WTC11 (cell line): ENCODE data around the gene MYH10. TPM values are rescaled to one million over a fixed set of nuclear protein-coding genes. Genes with fewer than 3 reads are reported as not detected.

Source experiments
- ATAC-seq: fragments of 200-7000 bp; cut with Tn5 transposase; 2 replicates; pipeline ENCODE4 v1.10.0; 2021; ENCODE audit warnings: mild to moderate bottlenecking, moderate library complexity
- CTCF ChIA-PET: fragments of 300-600 bp; sonication (Branson Sonifier 250); formaldehyde crosslinking; loops from one replicate; lab custom pipeline; 2021; ENCODE audit warnings: antibody characterized with exemption; lab: Charles Lee
- POLR2A ChIA-PET: fragments of 350-600 bp; sonication (Branson Sonifier 250); formaldehyde crosslinking; loops from one replicate; lab custom pipeline; 2021; ENCODE audit warnings: antibody characterized with exemption; lab: Charles Lee
- DNase-seq: peaks from one replicate; pipeline ENCODE4 v3.0.0; 2021; ENCODE audit warnings: low spot score
- H3K27ac Mint-ChIP-seq: 2 replicates; pipeline ENCODE4 v1.8.0; 2021; ENCODE audit warnings: mixed read lengths
- H3K27me3 Mint-ChIP-seq: 2 replicates; pipeline ENCODE4 v1.8.0; 2021; ENCODE audit warnings: low read depth, mild to moderate bottlenecking, moderate library complexity, mixed read lengths
- H3K36me3 Mint-ChIP-seq: 2 replicates; pipeline ENCODE4 v1.8.0; 2021; ENCODE audit warnings: mixed read lengths
- H3K4me1 Mint-ChIP-seq: 2 replicates; pipeline ENCODE4 v1.8.0; 2022; ENCODE audit warnings: mixed read lengths
- H3K4me3 Mint-ChIP-seq: 2 replicates; pipeline ENCODE4 v1.8.0; 2021; ENCODE audit warnings: mild to moderate bottlenecking, moderate library complexity, mixed read lengths
- H3K9me3 Mint-ChIP-seq: 2 replicates; pipeline ENCODE4 v1.8.0; 2021; ENCODE audit warnings: mixed read lengths
- CREM ChIP-seq: sonication (generic); formaldehyde crosslinking; IDR thresholded peaks from 2 replicates; pipeline ENCODE4 v1.8.1; 2022; ENCODE audit warnings: mild to moderate bottlenecking, missing genetic modification reagents, moderate library complexity
- ELF4 ChIP-seq: sonication (generic); formaldehyde crosslinking; IDR thresholded peaks from 2 replicates; pipeline ENCODE4 v1.8.1; 2022; ENCODE audit warnings: low read depth, mild to moderate bottlenecking, moderate library complexity, missing genetic modification reagents
- GTF2I ChIP-seq: fragments of 250-450 bp; sonication (Bioruptor Pico); conservative IDR thresholded peaks from 2 replicates; pipeline ENCODE4 v1.4.0; 2021; ENCODE audit warnings: mild to moderate bottlenecking
- HMGA2 ChIP-seq: fragments of 250-450 bp; sonication (Bioruptor Pico); IDR thresholded peaks from 2 replicates; pipeline ENCODE4 v1.4.0; 2021; ENCODE audit warnings: mild to moderate bottlenecking, moderate library complexity
- JAZF1 ChIP-seq: fragments of 250-450 bp; sonication (Bioruptor Pico); IDR thresholded peaks from 2 replicates; pipeline ENCODE4 v1.9.0; 2021; ENCODE audit warnings: moderate library complexity, mild to moderate bottlenecking, inconsistent platforms
- MYBL2 ChIP-seq: sonication (generic); formaldehyde crosslinking; IDR thresholded peaks from 2 replicates; pipeline ENCODE4 v1.8.1; 2023; ENCODE audit warnings: mild to moderate bottlenecking, moderate library complexity, missing genetic modification reagents
- OVOL2 ChIP-seq: fragments of 250-450 bp; sonication (Bioruptor Pico); IDR thresholded peaks from 2 replicates; pipeline ENCODE4 v1.9.0; 2021; ENCODE audit warnings: mild to moderate bottlenecking, borderline replicate concordance
- PRRX2 ChIP-seq: fragments of 250-450 bp; sonication (Bioruptor Pico); IDR thresholded peaks from 2 replicates; pipeline ENCODE4 v1.8.0; 2021; ENCODE audit warnings: mild to moderate bottlenecking
- RELA ChIP-seq: sonication (generic); formaldehyde crosslinking; IDR thresholded peaks from 2 replicates; pipeline ENCODE4 v1.8.1; 2022; ENCODE audit warnings: missing genetic modification reagents, mild to moderate bottlenecking, borderline replicate concordance
- SP1 ChIP-seq: sonication (generic); formaldehyde crosslinking; conservative IDR thresholded peaks from 2 replicates; pipeline ENCODE4 v1.8.1; 2022; ENCODE audit warnings: missing genetic modification reagents
- TCF7 ChIP-seq: sonication (generic); formaldehyde crosslinking; IDR thresholded peaks from 2 replicates; pipeline ENCODE4 v1.8.0; 2022; ENCODE audit warnings: mild to moderate bottlenecking, low read depth, missing genetic modification reagents, moderate library complexity
- TEAD1 ChIP-seq: sonication (generic); formaldehyde crosslinking; IDR thresholded peaks from 2 replicates; pipeline ENCODE4 v1.8.0; 2022; ENCODE audit warnings: mild to moderate bottlenecking, missing genetic modification reagents
- ZNF121 ChIP-seq: sonication (generic); formaldehyde crosslinking; IDR thresholded peaks from 2 replicates; pipeline ENCODE4 v1.8.0; 2023; ENCODE audit warnings: missing genetic modification reagents
- ZNF219 ChIP-seq: sonication (generic); formaldehyde crosslinking; IDR thresholded peaks from 2 replicates; pipeline ENCODE4 v1.8.0; 2023; ENCODE audit warnings: missing genetic modification reagents, mild to moderate bottlenecking, borderline replicate concordance
- total RNA-seq: library from RNA; stranded (reverse); gene quantifications from 3 replicates; pipeline ENCODE4 v1.2.3, GENCODE V29; 2021
- TF ChIP-seq, protein P1 (sequence below): sonication (generic); formaldehyde crosslinking; conservative IDR thresholded peaks from 2 replicates; pipeline ENCODE4 v1.8.1; 2023; ENCODE audit warnings: mild to moderate bottlenecking, low read depth, missing genetic modification reagents, moderate library complexity
- TF ChIP-seq, protein P2 (sequence below): fragments of 250-450 bp; sonication (Bioruptor Pico); IDR thresholded peaks from 2 replicates; pipeline ENCODE4 v1.9.0; 2021; ENCODE audit warnings: mild to moderate bottlenecking
- TF ChIP-seq, protein P3 (sequence below): sonication (generic); formaldehyde crosslinking; IDR thresholded peaks from 2 replicates; pipeline ENCODE4 v1.8.1; 2023; ENCODE audit warnings: mild to moderate bottlenecking, missing genetic modification reagents
- TF ChIP-seq, protein P4 (sequence below): sonication (generic); formaldehyde crosslinking; IDR thresholded peaks from 2 replicates; pipeline ENCODE4 v1.8.0; 2022; ENCODE audit warnings: mild to moderate bottlenecking, missing genetic modification reagents

MYH10 gene
- total RNA-seq, 1 experiment from 2014 or later, result 231 TPM

DNA sequence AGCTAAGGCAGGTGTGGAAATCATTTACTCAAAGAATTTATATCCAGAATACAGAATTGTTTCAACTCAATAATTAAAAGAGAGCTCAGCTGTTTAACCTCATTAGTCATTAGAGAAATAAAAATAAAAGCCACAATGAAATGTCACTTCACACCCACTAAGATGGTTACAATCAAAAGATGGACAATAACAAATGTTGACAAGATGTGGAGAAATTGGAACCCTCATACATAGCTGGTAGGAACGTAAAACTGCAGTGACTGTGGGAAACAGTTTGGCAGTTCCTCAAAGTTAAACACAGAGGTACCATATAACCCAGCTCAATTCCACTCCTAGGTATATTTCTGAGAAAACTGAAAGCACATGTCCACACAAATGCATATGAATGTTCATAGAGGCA, 145.0 kb downstream of the MYH10 start:
- no peak overlapping the region for H3K27ac Mint-ChIP-seq
- no peaks in the 10 kb centered on the region for H3K4me1 Mint-ChIP-seq
- ChIA-PET POLR2A (interaction anchor here (0.6 kb wide), 1 partner anchor 76 kb away, joined by 5 read pairs; no protein-coding TSS in a partner anchor), CTCF (interaction anchor here (0.6 kb wide), 1 partner anchor 752 kb away, joined by 4 read pairs; no protein-coding TSS in a partner anchor)
- no peak for TF ChIP-seq OVOL2 (CRISPR knock-in tag)
- no peak for TF ChIP-seq PRRX2 (CRISPR knock-in tag)
- TF ChIP-seq, protein P1, sequence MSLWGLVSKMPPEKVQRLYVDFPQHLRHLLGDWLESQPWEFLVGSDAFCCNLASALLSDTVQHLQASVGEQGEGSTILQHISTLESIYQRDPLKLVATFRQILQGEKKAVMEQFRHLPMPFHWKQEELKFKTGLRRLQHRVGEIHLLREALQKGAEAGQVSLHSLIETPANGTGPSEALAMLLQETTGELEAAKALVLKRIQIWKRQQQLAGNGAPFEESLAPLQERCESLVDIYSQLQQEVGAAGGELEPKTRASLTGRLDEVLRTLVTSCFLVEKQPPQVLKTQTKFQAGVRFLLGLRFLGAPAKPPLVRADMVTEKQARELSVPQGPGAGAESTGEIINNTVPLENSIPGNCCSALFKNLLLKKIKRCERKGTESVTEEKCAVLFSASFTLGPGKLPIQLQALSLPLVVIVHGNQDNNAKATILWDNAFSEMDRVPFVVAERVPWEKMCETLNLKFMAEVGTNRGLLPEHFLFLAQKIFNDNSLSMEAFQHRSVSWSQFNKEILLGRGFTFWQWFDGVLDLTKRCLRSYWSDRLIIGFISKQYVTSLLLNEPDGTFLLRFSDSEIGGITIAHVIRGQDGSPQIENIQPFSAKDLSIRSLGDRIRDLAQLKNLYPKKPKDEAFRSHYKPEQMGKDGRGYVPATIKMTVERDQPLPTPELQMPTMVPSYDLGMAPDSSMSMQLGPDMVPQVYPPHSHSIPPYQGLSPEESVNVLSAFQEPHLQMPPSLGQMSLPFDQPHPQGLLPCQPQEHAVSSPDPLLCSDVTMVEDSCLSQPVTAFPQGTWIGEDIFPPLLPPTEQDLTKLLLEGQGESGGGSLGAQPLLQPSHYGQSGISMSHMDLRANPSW, result no peak
- TF ChIP-seq, protein P2, sequence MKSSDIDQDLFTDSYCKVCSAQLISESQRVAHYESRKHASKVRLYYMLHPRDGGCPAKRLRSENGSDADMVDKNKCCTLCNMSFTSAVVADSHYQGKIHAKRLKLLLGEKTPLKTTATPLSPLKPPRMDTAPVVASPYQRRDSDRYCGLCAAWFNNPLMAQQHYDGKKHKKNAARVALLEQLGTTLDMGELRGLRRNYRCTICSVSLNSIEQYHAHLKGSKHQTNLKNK (CRISPR knock-in tag), result no peak
- TF ChIP-seq SP1 (CRISPR knock-in tag), result no peak
- TF ChIP-seq CREM, result no peak
- no peak for TF ChIP-seq ZNF219 (CRISPR knock-in tag)
- no peak for TF ChIP-seq TCF7 (CRISPR knock-in tag)
- no peak for TF ChIP-seq GTF2I (CRISPR knock-in tag)
- TF ChIP-seq ZNF121, result no peak
- TF ChIP-seq JAZF1, result no peak
- no peak for TF ChIP-seq ELF4 (CRISPR knock-in tag)
- DNase-seq (no peak), ATAC-seq (no peak)
- no peak overlapping the region for H3K4me3 Mint-ChIP-seq
- peaks cover 85% of the 10 kb centered on the region for H3K36me3 Mint-ChIP-seq
- peaks cover 6% of the 10 kb centered on the region; the same call in 1 of the 2 replicates for H3K9me3 Mint-ChIP-seq
- H3K27me3 Mint-ChIP-seq, result no peaks in the 10 kb centered on the region

DNA sequence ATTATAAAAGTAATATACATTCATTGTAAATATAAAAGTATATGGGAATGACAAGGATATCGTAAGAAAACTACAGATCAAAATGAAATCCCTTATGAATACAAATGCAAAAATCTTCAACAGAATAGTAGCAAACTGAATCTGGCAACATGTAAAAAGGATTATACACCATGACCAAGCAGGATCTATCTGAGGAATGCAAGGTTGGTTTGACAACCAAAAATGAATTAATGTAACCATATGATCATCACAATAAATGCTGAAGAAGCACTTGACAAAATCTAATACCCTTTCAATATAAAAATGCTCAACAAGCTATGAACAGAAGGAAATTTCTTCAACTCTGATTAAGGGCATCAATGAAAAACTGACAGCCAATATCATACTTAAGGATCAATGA, 146.1 kb downstream of the MYH10 start:
- H3K36me3 Mint-ChIP-seq, result peaks cover 86% of the 10 kb centered on the region
- no peak overlapping the region for H3K27ac Mint-ChIP-seq
- no peak for DNase-seq
- POLR2A ChIA-PET, result interaction anchor here (0.6 kb wide), 1 partner anchor 8 kb away, joined by 3 read pairs; no protein-coding TSS in a partner anchor
- H3K9me3 Mint-ChIP-seq, result peaks cover 6% of the 10 kb centered on the region; the same call in 1 of the 2 replicates
- ATAC-seq, result no peak
- no peak overlapping the region for H3K4me3 Mint-ChIP-seq
- H3K4me1 Mint-ChIP-seq, result no peaks in the 10 kb centered on the region
- no peaks in the 10 kb centered on the region for H3K27me3 Mint-ChIP-seq
- TF ChIP-seq RELA, result no peak
- no peak for TF ChIP-seq HMGA2
- TF ChIP-seq, all 79 proteins: peak for 0
- CTCF ChIA-PET, result no interaction called here

DNA sequence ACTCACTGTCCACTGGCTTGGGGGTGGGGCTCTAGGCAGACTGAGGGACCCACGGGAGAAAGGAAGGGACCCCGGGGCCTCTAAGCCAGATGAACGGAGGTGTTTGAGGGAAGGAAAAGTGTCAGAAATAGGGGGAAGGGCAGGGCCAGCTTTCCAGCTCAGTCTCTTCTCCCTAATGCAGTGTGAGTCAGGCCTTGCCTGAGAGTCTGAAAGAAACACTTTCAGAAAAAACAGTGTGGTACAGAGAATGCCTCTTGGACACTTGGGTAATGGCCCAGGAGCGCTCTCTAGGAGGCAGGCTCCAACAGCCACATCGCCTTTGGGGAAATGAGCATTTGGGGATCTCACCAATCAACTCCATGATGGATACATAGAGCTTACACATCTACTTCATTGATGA, 148.0 kb downstream of the MYH10 start:
- Mint-ChIP-seq H3K4me1 (no peaks in the 10 kb centered on the region), H3K27me3 (no peaks in the 10 kb centered on the region), H3K27ac (peak overlapping the region; percentile 57; the same call in 1 of the 2 replicates), H3K4me3 (no peak overlapping the region), H3K9me3 (peaks cover 6% of the 10 kb centered on the region; the same call in 1 of the 2 replicates), H3K36me3 (peaks cover 86% of the 10 kb centered on the region)
- ChIA-PET CTCF (interaction anchor here (0.6 to 2.2 kb wide), 4 partner anchors 73 to 303 kb away, joined by 3 to 9 read pairs (median 6); no protein-coding TSS in a partner anchor), POLR2A (no interaction called here)
- ATAC-seq (no peak), DNase-seq (no peak)
- TF ChIP-seq, protein P3, sequence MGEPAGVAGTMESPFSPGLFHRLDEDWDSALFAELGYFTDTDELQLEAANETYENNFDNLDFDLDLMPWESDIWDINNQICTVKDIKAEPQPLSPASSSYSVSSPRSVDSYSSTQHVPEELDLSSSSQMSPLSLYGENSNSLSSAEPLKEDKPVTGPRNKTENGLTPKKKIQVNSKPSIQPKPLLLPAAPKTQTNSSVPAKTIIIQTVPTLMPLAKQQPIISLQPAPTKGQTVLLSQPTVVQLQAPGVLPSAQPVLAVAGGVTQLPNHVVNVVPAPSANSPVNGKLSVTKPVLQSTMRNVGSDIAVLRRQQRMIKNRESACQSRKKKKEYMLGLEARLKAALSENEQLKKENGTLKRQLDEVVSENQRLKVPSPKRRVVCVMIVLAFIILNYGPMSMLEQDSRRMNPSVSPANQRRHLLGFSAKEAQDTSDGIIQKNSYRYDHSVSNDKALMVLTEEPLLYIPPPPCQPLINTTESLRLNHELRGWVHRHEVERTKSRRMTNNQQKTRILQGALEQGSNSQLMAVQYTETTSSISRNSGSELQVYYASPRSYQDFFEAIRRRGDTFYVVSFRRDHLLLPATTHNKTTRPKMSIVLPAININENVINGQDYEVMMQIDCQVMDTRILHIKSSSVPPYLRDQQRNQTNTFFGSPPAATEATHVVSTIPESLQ, result no peak
- TF ChIP-seq TEAD1 (CRISPR knock-in tag) (no peak), MYBL2 (CRISPR knock-in tag) (no peak)
- TF ChIP-seq, protein P4, sequence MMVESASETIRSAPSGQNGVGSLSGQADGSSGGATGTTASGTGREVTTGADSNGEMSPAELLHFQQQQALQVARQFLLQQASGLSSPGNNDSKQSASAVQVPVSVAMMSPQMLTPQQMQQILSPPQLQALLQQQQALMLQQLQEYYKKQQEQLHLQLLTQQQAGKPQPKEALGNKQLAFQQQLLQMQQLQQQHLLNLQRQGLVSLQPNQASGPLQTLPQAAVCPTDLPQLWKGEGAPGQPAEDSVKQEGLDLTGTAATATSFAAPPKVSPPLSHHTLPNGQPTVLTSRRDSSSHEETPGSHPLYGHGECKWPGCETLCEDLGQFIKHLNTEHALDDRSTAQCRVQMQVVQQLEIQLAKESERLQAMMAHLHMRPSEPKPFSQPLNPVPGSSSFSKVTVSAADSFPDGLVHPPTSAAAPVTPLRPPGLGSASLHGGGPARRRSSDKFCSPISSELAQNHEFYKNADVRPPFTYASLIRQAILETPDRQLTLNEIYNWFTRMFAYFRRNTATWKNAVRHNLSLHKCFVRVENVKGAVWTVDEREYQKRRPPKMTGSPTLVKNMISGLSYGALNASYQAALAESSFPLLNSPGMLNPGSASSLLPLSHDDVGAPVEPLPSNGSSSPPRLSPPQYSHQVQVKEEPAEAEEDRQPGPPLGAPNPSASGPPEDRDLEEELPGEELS (CRISPR knock-in tag), result no peak
